ENCODE results near the gene DPAGT1. TPM values are rescaled to one million over a fixed set of nuclear protein-coding genes. Genes with fewer than 3 reads are reported as not detected.

DPAGT1 gene
- polyA plus RNA-seq, 3 donors = 37.0 to 54.2 (median 39.7) TPM

GRCh38 chr11:119134389-119134978 is 32.8 kb upstream of the DPAGT1 start:
- H3K4me3 ChIP-seq (replicated peaks in 1 of 3; ENCODE audit: low read depth in 2 of 3, low read length in 3 of 3) = no peak overlapping the region
- H4K20me1 ChIP-seq (ENCODE audit: insufficient read depth, low read length) = no peaks in the 10 kb centered on the region
- intact Hi-C loops (cut with micrococcal nuclease) = no loop called here
- H3K27me3 ChIP-seq (ENCODE audit: control insufficient read depth in 2 of 2, insufficient read depth in 2 of 2, low read length in 2 of 2) = no peaks in the 10 kb centered on the region
- H3K79me2 ChIP-seq (ENCODE audit: insufficient read depth, low read length) = no peaks in the 10 kb centered on the region
- H3K27ac Mint-ChIP-seq = peak overlapping the region in 2 of 7 donors; percentile 2 to 25
- 70% methylated on average over 2 of the region's 4 CpGs for WGBS (ENCODE audit: insufficient coverage)
- peaks cover 45 to 55% of the 10 kb centered on the region in 2 donors for H3K36me3 ChIP-seq (replicated peaks in 1 of 2; ENCODE audit: control insufficient read depth in 1 of 2, insufficient read depth in 2 of 2, low read length in 2 of 2)
- no peaks in the 10 kb centered on the region for H3K9me3 Mint-ChIP-seq
- H3K9me3 ChIP-seq (replicated peaks in 1 of 2; ENCODE audit: control insufficient read depth in 1 of 2, insufficient read depth in 1 of 2, low read length in 2 of 2) = no peaks in the 10 kb centered on the region
- H2AFZ ChIP-seq (ENCODE audit: insufficient read depth, low read depth, low read length, poor library complexity, severe bottlenecking) = no peak overlapping the region
- peaks cover 46 to 54% of the 10 kb centered on the region in 2 donors for H3K36me3 Mint-ChIP-seq
- no peak overlapping the region for H3K9ac ChIP-seq (ENCODE audit: insufficient read depth, low read length, poor library complexity, severe bottlenecking)
- H3K4me1 ChIP-seq (ENCODE audit: control insufficient read depth in 1 of 2, insufficient read depth in 2 of 2, low read length in 2 of 2) = peaks cover 0 to 3% of the 10 kb centered on the region in 2 donors
- H3K4me2 ChIP-seq (replicated peaks; ENCODE audit: extremely low read depth, low read length, poor library complexity, severe bottlenecking) = no peak overlapping the region
- peaks cover 4 to 6% (median 4%) of the 10 kb centered on the region in 3 donors for H3K27me3 Mint-ChIP-seq (ENCODE audit: low read depth in 3 of 3)
- peak; percentile 91 for TF ChIP-seq CTCF (IDR thresholded peaks at IDR 0.05)
- no peak overlapping the region for H3K4me3 Mint-ChIP-seq
- H3K27ac ChIP-seq (ENCODE audit: low read depth in 1 of 2, low read length in 2 of 2) = no peak overlapping the region
- H3K4me1 Mint-ChIP-seq = peaks cover 15% of the 10 kb centered on the region
- peak; percentile 52 to 76 (median 74) for DNase-seq

DNA sequence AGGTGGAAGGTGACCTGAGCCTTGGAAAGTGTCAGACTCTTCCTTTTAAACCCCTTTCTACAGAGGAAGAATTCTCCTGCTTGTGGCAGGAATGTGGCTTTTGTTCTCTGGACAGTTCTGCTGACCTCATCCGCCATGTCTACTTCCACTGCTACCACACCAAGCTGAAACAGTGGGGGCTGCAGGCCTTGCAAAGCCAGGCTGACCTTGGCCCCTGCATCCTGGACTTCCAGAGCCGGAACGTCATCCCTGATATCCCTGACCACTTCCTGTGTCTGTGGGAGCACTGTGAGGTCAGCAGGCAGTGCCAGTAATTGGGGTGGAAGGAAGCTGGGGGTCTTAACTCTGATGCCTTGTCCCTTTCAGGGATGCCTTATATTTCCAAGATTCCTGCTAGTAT is 29.0 kb upstream of the DPAGT1 start:
- no peak overlapping the region for H3K9ac ChIP-seq (ENCODE audit: insufficient read depth, low read length, poor library complexity, severe bottlenecking)
- WGBS (ENCODE audit: insufficient coverage) = no CpG with 5 or more reads among the region's 3 CpGs
- H3K36me3 ChIP-seq (replicated peaks in 1 of 2; ENCODE audit: control insufficient read depth in 1 of 2, insufficient read depth in 2 of 2, low read length in 2 of 2) = peaks cover 60 to 87% of the 10 kb centered on the region in 2 donors
- peaks cover 3% of the 10 kb centered on the region for H3K79me2 ChIP-seq (ENCODE audit: insufficient read depth, low read length)
- Mint-ChIP-seq H3K27ac (no peak overlapping the region), H3K27me3 (ENCODE audit: low read depth in 3 of 3) (peaks cover 0 to 2% (median 0%) of the 10 kb centered on the region in 3 donors), H3K4me3 (no peak overlapping the region), H3K9me3 (no peaks in the 10 kb centered on the region), H3K4me1 (peaks cover 13% of the 10 kb centered on the region), H3K36me3 (peaks cover 66 to 82% of the 10 kb centered on the region in 2 donors)
- no peak overlapping the region for H2AFZ ChIP-seq (ENCODE audit: insufficient read depth, low read depth, low read length, poor library complexity, severe bottlenecking)
- TF ChIP-seq CTCF (IDR thresholded peaks at IDR 0.05) = no peak
- H3K9me3 ChIP-seq (replicated peaks in 1 of 2; ENCODE audit: control insufficient read depth in 1 of 2, insufficient read depth in 1 of 2, low read length in 2 of 2) = no peaks in the 10 kb centered on the region
- peaks cover 0 to 3% of the 10 kb centered on the region in 2 donors for H3K4me1 ChIP-seq (ENCODE audit: control insufficient read depth in 1 of 2, insufficient read depth in 2 of 2, low read length in 2 of 2)
- no peak overlapping the region for H3K27ac ChIP-seq (ENCODE audit: low read depth in 1 of 2, low read length in 2 of 2)
- no peaks in the 10 kb centered on the region for H3K27me3 ChIP-seq (ENCODE audit: control insufficient read depth in 2 of 2, insufficient read depth in 2 of 2, low read length in 2 of 2)
- H3K4me3 ChIP-seq (replicated peaks in 1 of 3; ENCODE audit: low read depth in 2 of 3, low read length in 3 of 3) = no peak overlapping the region
- intact Hi-C loops (cut with micrococcal nuclease) = no loop called here
- H4K20me1 ChIP-seq (ENCODE audit: insufficient read depth, low read length) = peaks cover 7% of the 10 kb centered on the region
- DNase-seq = no peak
- no peak overlapping the region for H3K4me2 ChIP-seq (replicated peaks; ENCODE audit: extremely low read depth, low read length, poor library complexity, severe bottlenecking)

Measured in CD14-positive monocyte (primary cell).